WERI-Rb-1 (cell line): ENCODE measurements around the gene IGFBP1.
A peak's percentile ranks its signal among the peaks of the same experiment; 100 is the strongest.

Experiments used
- DNase-seq: peaks from one replicate; pipeline ENCODE4 v3.0.0-alpha.2; 2020
- H3K27ac ChIP-seq: fragments of 250-450 bp; sonication (Bioruptor Pico); 2 replicates; pipeline ENCODE4 v1.5.1; 2020; ENCODE audit warnings: mild to moderate bottlenecking, moderate library complexity
- H3K27me3 ChIP-seq: fragments of 250-450 bp; sonication (Bioruptor Pico); 2 replicates; pipeline ENCODE4 v1.5.1; 2021; ENCODE audit warnings: mild to moderate bottlenecking, low read depth, moderate library complexity; ENCODE audit not compliant: insufficient read depth, severe bottlenecking
- H3K36me3 ChIP-seq: fragments of 250-450 bp; sonication (Bioruptor Pico); 2 replicates; pipeline ENCODE4 v1.5.1; 2020; ENCODE audit warnings: mild to moderate bottlenecking, moderate library complexity
- H3K4me3 ChIP-seq: 2 replicates; pipeline ENCODE4 v1.5.1; 2011; ENCODE audit warnings: low read depth, mild to moderate bottlenecking, control low read depth, low read length
- H3K9me3 ChIP-seq: fragments of 250-450 bp; sonication (Bioruptor Pico); 2 replicates; pipeline ENCODE4 v1.5.1; 2021; ENCODE audit warnings: mild to moderate bottlenecking, moderate library complexity; ENCODE audit not compliant: severe bottlenecking
- TF ChIP-seq, protein P1 (sequence below): IDR thresholded peaks from 2 replicates; pipeline ENCODE4 v1.5.1; 2011; ENCODE audit warnings: low read depth, mild to moderate bottlenecking, control low read depth, inconsistent platforms, low read length

The IGFBP1 gene

DNA sequence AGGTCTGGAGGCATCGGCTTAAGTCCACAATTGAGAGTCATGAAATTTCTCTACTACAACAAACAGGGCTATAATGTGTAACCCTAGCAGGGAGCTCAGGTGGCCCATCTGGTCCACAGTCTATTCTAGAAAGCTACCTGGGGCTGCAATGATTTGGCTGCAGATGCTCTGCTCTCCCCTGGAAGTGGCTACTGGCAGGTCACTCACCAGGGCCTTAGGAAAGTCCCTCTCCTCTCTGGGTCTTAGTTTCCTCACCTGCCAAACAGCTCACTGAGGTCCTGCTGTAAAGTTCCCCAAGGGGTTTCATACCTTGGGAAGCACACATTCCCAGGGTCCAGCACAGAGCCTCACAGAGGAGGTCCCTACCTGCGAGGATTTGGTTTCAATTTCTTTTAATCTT, 30.3 kb downstream of the IGFBP1 start:
- no peak for DNase-seq
- peaks cover 75% of the 10 kb centered on the region for H3K27me3 ChIP-seq
- H3K27ac ChIP-seq: no peak overlapping the region

DNA sequence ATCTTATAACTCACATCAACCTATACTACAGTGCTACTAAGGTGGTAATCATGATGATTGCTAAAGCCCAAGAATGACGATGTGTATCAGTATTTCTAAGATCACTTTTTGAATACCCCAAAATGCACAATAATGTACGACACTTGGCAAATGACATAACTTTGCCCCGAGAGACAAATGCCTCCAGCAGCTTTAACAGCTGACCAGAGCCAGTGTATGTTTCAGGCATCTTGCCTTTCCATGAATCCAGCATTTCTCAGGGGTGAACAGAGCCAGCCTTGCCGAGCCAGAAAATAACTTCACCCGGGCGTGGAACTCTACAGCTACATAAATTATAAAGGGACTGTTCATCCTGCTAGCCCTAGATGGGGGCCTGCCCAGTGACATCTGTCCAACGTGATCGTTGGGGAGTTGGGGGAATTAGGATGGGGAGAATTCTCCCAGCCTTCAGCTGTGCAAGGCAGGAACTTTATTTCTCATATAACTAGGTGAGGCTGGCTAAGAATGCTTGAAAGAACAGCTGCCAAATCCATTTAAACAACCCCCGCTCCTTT, 31.0 kb downstream of the IGFBP1 start:
- DNase-seq: no peak
- H3K27me3 ChIP-seq: peaks cover 81% of the 10 kb centered on the region
- no peak overlapping the region for H3K27ac ChIP-seq
- TF ChIP-seq, protein P1, sequence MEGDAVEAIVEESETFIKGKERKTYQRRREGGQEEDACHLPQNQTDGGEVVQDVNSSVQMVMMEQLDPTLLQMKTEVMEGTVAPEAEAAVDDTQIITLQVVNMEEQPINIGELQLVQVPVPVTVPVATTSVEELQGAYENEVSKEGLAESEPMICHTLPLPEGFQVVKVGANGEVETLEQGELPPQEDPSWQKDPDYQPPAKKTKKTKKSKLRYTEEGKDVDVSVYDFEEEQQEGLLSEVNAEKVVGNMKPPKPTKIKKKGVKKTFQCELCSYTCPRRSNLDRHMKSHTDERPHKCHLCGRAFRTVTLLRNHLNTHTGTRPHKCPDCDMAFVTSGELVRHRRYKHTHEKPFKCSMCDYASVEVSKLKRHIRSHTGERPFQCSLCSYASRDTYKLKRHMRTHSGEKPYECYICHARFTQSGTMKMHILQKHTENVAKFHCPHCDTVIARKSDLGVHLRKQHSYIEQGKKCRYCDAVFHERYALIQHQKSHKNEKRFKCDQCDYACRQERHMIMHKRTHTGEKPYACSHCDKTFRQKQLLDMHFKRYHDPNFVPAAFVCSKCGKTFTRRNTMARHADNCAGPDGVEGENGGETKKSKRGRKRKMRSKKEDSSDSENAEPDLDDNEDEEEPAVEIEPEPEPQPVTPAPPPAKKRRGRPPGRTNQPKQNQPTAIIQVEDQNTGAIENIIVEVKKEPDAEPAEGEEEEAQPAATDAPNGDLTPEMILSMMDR: no peak
- H3K9me3 ChIP-seq: no peaks in the 10 kb centered on the region
- no peak overlapping the region for H3K4me3 ChIP-seq
- no peaks in the 10 kb centered on the region for H3K36me3 ChIP-seq

More for the DNA sequence above, 30.3 kb downstream of the IGFBP1 start:
- H3K36me3 ChIP-seq: no peaks in the 10 kb centered on the region
- no peak overlapping the region for H3K4me3 ChIP-seq
- H3K9me3 ChIP-seq: no peaks in the 10 kb centered on the region
- TF ChIP-seq, protein P1: no peak

DNA sequence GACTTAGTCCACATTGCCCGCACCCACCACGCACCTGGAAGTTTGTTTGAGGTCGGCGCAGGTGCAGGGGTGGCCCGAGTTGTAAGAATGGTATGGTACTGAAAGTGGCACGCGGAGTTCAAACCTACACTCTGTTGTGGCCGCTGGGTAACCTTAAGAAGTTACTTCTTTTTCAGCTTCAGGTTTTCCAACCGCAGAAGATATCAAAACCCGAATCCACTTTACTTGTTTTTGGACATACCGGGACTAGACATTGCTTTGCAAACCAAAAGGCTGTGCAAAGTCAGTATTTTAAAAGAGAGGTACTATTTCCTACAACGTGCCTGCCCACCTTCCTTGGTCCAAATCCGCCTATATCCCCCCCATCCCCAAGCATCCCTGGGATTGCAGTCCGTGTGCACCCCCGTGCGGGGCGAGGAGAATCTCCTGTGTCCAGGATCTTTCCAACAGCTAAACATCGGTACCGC, 31.7 kb downstream of the IGFBP1 start:
- no peak for DNase-seq
- H3K36me3 ChIP-seq: no peaks in the 10 kb centered on the region
- H3K27me3 ChIP-seq: peaks cover 81% of the 10 kb centered on the region
- peak overlapping the region; percentile 33; the same call in 1 of the 2 replicates for H3K4me3 ChIP-seq
- TF ChIP-seq, protein P1: no peak
- no peaks in the 10 kb centered on the region for H3K9me3 ChIP-seq
- no peak overlapping the region for H3K27ac ChIP-seq

DNA sequence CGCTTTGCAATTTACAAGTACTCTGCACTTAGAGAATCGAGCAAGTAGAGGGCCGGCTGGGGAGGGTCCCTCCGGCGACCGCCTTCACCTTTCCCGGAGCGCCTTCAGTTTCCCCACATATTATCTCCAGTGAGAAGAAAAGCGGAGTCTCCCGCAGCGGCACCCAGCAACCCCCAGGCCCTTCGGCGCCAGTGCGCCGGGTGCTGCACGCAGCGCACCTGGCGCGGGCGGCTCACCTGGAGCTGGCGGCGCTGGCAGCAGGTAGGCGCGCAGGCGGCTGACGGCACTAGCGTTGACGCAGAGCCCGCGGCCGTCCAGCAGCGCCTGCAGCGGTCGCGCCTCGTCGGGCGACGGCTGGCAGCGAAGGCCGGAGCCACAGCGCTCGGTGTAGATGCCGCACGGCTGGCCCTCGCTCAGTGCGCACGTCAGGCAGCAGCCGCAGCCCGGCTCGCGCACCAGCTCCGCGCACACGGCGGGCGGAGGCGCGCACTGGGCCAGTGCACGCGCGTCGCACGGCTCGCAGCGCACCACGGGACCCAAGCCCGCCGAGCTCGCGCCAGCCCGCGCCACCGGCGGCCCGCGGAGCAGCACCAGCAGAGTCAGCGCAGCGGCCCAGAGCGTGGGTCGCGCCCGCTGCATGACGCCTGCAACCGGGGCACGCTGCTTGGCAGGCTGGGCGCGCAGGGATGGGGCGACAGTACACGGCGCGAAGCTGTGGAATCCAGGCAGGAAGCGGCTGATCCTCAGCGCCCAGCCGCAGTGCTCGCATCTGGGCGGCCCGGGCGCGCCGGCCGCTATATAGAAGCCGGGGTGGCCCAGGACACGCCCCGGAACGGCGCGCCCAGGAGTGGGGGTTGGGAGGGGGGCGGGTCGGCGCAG, 32.5 kb downstream of the IGFBP1 start, which contains the start of gene IGFBP3:
IGFBP3 (minus strand) TSS at position 771 of the 879 bp plus-strand sequence; CDS start at position 639, 132 bp downstream.
- no peaks in the 10 kb centered on the region for H3K36me3 ChIP-seq
- H3K9me3 ChIP-seq: no peaks in the 10 kb centered on the region
- DNase-seq: peak; percentile 41
- peak within 1 kb of the TSS; percentile 40 for H3K4me3 ChIP-seq
- H3K27ac ChIP-seq: no peak within 1 kb of the TSS
- peaks cover 79% of the 10 kb centered on the region for H3K27me3 ChIP-seq
- TF ChIP-seq, protein P1: no peak

DNA sequence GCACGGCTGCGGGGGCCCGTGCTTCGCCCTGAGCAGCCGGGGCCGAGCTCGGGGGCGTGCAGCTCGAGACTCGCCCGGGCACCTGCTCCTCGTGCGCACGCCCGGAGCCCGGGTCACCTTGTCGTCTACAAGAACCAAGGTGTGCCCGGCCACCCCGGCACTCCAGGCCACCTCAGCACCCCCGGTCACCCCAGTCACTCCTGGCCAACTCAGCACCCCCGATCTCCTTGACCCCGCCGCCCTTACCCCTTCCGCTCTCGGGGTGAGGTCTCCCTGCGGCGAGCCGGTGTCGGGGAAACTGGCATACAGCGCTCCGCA, 33.1 kb downstream of the IGFBP1 start:
- DNase-seq: no peak
- Histone ChIP-seq H3K36me3 (no peaks in the 10 kb centered on the region), H3K27ac (no peak overlapping the region), H3K4me3 (peak overlapping the region; percentile 40), H3K27me3 (peaks cover 73% of the 10 kb centered on the region), H3K9me3 (no peaks in the 10 kb centered on the region)
- TF ChIP-seq, protein P1: no peak
